RCC 7860 (cell line): ENCODE results near the gene USH2A.

ENCODE experiments used
- DNase-seq: peaks from one replicate; pipeline ENCODE4 v3.0.0-alpha.2; 2015; ENCODE audit warnings: low spot score
- FAIRE-seq: peaks from 2 replicates; lab custom pipeline; 2012; peaks lifted over from hg19 to GRCh38; lab: Jason Lieb, UNC

Gene USH2A

DNA sequence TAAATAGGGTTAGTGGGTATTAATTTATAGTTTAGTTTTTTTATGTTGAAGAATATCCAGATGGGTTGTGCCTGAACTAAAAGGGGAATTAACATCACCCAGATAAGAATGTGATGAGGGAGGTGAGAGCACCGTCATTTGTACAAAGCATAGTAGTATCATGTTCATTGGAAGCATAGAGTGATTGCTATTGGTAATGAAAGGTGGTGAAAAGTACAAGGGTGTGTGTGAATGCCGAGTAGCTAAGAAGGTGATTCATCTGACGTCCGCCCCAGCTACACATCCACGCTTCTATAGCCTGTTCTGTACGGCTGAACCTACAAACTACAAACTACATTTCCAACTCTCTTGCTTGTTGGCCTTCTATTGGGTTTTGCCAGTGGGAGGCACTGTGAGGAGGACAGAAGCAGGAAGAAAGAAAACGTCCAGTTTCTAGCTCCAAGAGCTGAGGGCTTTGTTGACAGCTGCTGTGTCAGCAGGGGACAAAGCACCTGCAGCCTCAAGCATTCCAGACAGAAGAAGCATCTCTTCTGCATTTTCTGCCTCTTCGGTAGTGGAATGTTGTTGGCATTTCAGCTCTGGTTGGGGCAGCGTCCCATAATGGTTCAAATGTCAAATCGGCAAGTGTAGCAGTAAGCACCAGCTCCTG is 451.3 kb downstream of the USH2A start:
- DNase-seq (no peak), FAIRE-seq (no peak)

DNA sequence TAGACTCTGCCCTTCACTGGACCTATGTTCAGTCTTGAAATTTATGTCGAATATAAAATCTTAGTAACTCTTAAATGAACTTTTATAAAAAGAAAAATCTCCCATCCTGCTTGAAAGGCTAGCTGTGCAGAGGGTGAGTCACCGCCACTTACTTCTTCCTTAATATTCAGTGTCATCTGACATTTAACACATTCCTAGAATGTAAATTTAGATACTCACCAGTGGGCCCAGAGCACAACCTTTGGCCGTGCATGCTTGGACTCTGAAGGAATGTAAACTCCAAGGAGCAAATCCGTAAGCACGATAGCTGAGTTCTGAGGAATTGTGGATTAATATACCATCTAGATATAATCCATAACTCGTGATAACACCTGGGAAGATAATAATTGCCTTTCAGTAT is 452.8 kb downstream of the USH2A start:
- DNase-seq: no peak
- FAIRE-seq: no peak

DNA sequence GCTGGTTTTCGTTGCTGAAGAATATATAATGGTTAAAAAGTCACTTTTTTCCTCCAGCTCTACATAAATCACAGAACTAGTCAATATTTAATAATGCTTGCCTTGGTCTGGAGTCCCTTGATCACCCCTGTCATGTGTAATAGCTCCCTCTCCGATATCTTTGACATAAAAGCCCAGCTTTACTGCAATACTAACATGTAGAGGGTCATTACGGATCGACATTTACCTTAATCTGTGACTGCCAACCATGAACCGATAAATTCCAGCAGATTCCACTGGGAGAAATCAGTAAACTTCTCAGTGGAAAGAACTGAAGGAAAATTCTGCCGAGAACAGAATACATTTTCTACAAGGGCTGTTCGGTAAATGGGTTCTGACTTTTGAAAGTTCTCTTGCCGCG is 459.6 kb downstream of the USH2A start:
- FAIRE-seq (no peak), DNase-seq (no peak)

DNA sequence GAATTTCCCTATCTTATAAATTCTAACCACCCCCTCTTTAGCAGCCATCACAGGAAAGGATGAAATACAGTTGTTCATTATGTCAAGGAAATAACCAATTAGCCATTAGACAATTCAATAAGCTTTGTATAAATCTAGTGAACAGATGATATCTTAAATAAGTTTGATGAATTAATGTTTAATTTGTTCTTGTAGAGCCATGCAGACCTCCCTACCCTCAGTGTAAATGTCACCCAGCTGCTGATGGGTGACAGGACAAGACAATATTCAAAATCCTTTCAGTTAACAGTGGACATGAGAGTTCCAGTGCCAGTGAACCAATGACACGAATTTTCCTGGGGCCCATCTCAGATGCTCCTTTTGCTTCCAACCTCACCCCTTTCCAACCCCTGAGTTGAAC is 460.2 kb downstream of the USH2A start:
- DNase-seq (no peak), FAIRE-seq (no peak)

DNA sequence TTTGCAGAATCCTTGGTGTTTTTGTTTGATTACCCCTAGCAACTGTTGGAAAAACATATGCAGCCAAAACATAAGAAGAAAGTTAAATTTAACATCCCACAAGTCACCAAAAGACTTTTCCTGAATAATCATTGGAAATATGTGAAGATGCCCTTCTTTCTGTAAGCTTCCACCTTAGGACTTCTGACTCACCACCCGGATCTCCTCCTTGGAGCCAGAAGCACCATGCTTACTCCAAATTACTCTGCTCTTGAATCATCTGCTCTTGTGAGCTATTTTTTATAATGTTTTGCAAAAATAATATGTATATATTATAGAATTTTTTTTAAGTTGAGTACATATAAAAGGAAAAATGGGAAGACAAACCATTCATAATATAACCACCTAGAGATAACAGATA is 464.4 kb downstream of the USH2A start:
- FAIRE-seq (no peak), DNase-seq (no peak)

DNA sequence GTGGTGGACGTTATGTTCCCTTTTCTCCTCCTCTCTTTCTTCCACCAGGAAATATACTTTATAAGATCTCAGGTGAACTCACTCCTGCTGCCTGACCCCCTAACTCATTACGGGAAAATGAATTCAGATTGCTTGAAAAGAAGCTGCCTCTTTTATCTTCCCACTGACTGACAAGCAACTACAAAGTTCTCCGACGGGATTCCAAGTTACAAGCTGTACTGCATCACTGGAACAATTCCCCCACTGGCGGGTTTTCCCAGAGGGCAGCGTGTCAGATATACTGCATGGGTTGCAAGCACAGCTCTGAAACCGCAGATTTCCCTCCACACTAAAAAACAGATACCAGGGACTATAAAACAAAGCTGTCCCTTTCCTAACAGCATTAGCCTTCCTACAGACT is 465.6 kb downstream of the USH2A start:
- no peak for FAIRE-seq
- no peak for DNase-seq

DNA sequence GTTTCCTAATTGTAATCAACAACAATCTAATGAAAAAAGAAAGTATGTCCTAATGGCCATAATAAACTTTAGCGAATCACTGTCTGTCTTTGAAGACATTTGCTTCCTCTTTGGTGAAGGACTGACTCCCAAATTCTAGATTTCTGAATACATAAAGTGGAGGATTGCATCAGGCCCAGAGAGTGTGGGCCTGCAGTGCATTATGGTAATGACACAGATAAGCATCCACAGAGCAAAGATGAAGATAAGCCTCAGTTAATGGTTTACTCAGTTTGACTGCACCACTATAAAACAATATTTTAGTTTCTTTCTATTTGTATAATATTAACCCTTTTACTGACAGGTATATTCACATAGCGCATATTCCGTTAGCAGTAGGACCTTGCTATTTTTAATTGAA is 490.7 kb downstream of the USH2A start:
- no peak for DNase-seq
- FAIRE-seq: no peak

DNA sequence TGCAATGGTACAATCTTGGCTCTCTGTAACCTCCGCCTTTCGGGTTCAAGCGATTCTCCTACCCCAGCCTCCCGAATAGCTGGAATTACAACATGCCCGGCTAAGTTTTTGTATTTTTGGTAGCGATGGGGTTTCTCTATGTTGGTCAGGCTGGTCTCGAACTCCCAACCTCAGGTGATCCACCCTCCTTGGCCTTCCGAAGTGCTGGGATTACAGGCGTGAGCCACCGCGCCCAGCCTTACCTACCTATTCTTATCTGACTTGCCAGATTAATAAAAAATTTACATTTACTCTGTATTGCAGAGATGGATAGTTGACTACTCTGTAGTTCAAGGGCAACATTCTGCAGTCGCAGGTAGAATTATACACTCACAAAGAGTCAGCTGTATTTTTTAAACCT is 496.6 kb downstream of the USH2A start:
- no peak for DNase-seq
- no peak for FAIRE-seq

DNA sequence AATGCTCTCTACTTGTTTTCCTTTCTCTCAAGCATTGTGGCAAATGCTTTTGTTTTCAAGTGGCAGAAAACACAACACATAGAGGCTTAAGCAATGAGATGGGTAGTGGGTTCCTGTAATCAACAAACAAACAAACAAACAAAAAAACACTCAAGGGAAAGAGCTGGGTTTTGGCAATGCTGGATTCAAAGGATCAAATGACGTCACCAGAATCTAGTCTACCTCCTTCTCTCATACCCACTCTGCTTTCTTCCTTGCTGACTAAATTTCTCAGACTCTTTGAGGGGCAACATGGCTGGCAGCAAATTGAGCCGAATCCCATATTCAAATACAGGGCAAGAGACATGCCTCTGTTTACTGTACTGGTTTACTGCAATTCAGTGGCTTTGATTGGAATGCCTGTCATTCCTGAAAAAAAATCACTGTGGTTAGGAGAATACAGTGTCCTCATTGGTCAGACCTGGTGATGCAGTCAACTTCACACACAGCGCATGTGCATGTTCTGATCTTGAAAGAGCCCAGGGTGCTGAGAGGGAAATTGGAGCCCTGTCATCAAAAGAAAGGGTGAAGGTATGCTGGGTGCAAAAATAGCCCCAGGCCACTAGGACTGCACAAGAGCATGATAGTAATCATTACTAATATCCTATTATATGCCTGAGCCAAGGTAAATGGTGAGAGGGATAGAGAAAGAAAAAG is 500.0 kb downstream of the USH2A start:
- DNase-seq (no peak), FAIRE-seq (no peak)

DNA sequence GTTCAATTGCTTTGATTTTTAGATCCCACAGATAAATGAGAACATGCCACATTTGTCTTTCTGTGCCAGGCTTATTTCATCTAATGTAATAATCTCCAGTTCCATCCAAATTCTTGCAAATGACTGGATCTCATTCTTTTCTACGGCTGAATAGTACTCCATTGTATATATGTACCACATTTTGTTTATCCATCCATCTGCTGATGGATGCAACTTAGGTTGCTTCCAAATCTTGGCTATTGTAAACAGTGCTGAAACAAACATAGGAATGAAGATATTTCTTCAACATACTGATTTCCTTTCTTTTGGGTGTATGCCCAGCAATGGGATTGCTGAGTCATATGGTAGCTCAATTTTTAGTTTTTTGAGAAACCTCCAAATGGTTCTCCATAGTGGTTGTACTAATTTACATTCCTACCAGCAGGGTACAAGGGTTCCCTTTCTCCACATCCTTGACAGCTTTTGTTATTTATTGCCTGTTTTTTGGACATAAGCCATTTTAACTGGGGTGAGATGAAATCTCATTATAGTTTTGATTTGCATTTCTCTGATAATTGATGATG is 511.8 kb downstream of the USH2A start:
- DNase-seq (no peak), FAIRE-seq (no peak)

DNA sequence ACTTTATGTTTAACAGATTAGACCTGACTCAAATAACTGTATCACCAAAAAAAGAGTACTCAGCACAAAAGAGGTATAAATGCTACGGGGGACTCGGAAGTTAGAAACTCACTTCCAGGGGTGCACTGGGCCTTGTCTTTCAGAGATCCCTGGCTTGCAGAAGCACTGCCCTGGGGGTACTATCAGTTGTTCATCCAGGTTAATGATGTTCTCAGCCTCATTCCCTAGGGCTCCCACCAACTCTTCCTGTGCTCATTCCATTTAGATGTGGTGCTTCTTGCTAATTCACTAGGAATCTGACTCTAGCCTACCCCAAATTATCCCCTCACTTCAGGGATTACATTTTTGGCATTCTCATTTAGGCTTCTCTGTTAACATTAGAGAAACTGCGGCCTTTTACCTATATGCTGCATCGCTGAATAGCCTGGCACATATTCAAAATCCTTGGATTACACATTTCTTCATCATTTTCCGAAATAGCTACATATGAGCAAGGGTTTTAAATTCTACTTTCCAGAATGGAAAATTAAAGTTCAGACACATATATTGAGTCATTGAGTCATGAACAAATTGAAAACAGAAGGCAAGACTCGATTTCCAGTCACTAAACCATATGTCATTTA is 517.6 kb downstream of the USH2A start:
- no peak for DNase-seq
- no peak for FAIRE-seq

DNA sequence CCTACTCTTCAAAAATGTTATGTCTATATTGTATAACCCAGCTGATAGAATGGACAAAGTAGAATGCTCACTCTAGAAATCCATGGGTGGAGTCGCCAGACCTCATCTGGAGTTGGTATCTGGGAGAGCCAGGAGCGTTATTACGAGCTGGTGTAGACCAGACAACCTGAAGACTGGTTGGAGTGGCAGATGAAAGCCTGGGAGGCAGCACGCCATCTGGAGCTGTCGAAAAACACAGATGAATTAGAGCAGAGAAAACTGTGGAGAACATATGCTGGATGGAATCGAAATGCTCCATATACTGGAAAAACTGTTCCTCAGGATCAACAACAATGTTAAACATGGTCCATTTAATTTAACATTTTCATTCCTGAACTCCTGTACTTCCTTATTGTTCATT is 522.6 kb downstream of the USH2A start:
- FAIRE-seq (no peak), DNase-seq (no peak)

DNA sequence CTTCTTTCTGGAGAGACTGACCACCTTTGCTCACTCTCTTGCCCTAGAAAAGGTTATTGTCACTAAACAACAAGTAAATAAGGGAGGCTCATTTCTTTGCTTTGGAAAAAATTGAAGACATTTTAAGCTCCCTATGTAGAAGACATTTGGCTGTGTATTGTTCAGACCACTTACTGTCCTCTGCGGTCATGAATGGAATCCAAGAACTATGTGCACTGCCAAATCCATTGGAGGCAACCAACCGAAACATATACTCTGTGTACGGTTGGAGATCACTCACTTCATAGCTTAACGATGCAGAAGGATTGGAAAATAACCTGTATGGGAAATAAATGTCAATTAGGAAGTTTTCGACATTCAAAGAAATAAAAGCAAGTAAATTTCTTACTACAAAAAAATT is 523.3 kb downstream of the USH2A start:
- FAIRE-seq (peak; percentile 46), DNase-seq (peak; percentile 9)

DNA sequence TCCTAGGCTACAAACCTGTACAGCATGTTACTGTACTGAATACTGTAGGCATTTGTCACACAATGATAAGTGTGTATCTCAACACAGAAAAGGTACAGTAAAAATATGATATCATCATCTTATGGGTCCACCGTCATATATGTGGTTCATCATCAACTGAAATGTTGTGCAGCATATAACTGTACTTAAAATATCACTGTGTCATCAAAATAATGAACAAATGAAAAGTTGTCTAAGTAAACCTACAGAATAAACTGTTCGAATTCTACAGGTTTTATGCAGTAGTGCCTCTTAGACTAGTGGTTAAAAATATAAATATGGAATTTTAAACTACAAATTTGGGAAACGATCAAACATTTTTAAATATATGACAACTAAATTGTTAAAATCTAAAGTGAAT is 527.4 kb downstream of the USH2A start:
- DNase-seq: no peak
- FAIRE-seq: no peak

DNA sequence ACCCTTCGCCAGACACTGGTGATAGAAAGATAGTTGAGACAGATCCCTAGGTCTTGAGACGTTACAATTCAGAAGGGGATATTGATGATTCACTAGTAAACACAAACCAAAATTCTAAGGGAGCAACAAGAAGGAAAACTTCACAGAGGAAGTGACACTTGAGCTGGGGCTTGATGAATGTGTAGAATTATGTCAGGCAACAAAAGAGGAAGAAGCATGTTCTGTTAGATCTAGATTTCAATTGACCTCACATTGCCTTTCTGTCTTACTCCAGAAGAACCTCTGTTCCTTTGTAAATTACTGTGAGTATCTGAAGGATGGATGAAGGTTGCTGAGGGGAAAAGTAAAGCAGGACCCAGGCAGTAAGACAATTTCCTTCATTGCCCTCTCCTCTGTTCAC is 528.0 kb downstream of the USH2A start:
- no peak for FAIRE-seq
- DNase-seq: no peak

DNA sequence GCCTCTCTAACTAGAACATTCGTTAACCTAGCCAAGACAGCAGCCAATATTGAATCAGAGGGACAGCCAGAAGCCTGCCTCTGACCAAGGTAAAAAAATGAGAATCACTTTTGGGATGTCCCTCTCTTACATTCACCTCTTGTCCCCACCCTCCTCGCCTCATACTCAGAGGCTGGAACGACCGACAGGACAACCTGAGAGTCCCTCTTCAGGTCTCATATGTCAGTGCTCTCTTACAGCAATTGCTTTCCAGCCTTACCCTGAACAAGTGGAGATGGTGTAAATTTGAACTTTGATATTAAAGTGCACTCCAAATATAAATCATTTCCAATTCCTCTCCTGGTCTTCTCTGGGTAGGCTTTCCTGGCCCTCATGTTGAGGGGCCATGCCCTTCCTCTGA is 528.6 kb downstream of the USH2A start:
- FAIRE-seq: no peak
- DNase-seq: no peak

DNA sequence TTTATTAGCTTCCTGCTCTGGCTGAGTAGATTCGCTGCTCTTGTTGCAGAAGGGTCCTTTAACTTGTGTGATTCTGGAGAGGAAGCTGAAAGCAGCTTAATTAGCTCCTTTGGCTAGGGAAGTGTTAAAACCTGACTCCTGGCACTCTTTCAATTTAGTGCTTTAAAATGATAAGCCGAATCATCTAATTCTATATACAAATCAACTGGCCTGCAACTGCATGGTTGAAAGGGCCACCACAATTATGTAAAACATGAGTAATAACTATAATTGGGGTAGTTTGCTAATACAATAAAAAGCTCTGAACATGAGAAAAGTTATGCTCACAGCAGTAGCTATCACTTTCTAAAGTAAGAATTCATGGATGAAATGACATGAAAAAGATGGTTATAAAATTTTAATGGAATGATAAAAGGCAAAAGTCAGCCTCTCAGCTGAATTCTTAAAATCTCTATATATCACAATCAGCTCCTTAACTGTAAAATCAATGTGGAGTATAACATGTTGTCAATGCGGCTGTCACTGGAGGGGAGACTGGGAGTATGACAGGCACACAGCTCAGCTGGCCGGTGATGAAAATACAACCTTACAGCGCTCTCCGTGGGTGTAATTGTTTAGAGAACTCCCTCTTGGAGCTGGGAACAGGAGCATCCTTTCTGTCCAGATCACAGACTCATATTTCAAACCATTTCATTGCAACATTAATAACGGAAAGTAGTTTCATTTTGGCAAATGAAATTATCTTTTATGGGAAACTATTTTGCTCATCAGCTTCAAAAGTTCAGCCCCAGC is 531.8 kb downstream of the USH2A start:
- FAIRE-seq (no peak), DNase-seq (no peak)

DNA sequence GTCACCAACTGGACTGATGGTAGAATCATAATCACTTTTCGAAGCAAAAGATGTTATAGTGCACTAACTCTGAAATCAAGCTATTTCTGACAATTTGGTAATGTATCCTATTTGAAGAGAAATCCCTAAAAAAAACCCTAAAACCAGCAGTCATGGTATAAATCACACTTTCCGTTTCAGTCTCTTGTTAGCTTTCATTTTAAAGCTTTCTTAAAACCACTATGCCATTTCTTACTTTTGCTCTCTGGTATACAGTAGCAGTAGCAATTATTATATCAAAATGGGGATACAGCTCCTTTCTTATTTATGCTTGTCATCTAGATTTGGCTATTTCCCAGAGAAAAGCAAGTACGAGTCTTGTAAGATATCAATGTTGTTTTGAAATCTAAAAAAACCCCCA is 532.8 kb downstream of the USH2A start:
- FAIRE-seq (no peak), DNase-seq (no peak)

DNA sequence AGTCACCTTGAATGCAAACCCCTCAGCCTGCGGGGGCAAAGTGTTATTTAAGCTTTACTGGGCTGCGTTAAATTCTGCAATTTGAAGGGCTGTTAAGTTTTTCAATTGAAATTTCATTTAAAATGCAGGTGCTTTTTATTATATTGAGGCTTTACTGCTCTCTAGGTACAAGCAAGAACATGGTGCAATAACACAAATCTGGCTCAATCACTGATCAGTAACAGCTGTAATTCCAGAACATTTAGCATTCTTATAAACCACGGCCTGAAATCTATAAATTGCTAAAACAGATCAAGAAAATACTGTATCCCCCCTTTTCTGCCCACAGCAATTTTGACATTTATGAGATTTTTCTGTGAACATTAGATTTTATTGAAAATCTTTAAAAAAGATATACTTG is 533.4 kb downstream of the USH2A start:
- DNase-seq (no peak), FAIRE-seq (no peak)

DNA sequence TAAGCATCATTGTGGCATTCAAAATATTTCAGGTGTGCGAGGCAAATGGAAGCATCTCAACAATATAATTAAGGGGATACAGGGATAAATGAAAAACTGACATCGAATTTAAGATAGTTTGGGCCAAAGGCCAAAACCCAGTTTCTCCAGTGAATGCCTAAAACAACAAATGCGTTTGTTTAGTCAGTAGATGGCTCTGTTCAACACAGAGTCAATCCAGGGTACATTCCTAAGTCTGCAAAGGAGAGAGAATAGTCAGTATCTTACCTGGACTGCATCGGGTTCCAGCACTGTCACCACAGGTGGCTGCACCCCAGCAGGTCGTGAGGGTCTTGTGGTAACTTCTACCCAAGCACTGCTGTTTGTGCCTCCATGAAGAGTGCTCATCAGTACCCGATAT is 535.1 kb downstream of the USH2A start:
- DNase-seq: no peak

DNA sequence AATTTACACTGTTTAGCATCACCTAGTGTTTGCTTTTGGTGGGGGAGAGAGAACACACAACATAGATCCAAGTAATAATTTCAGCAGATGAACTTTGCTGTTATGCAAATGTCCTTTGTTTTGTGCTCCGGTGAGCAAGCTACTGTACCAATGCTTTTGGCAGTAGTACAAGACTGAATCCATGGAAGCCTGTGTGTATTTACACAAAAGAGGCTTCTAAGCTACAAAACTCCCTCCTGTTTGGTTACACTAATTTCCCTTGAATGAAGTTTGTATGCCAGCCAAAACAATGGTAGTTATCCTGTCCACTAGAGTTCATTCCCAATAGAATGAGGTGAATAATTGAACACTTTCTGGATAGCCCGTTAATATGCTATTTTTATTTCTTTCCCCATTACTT is 535.6 kb downstream of the USH2A start:
- DNase-seq (no peak), FAIRE-seq (no peak)

More for the DNA sequence above, 535.1 kb downstream of the USH2A start:
- FAIRE-seq: no peak
